Measurements from ENCODE around the gene CCDC51. TPM values are rescaled to one million over a fixed set of nuclear protein-coding genes. Genes with fewer than 3 reads are reported as not detected.

CCDC51 gene
- total RNA-seq, 1 experiment from 2014 or later = 27.8 TPM

DNA sequence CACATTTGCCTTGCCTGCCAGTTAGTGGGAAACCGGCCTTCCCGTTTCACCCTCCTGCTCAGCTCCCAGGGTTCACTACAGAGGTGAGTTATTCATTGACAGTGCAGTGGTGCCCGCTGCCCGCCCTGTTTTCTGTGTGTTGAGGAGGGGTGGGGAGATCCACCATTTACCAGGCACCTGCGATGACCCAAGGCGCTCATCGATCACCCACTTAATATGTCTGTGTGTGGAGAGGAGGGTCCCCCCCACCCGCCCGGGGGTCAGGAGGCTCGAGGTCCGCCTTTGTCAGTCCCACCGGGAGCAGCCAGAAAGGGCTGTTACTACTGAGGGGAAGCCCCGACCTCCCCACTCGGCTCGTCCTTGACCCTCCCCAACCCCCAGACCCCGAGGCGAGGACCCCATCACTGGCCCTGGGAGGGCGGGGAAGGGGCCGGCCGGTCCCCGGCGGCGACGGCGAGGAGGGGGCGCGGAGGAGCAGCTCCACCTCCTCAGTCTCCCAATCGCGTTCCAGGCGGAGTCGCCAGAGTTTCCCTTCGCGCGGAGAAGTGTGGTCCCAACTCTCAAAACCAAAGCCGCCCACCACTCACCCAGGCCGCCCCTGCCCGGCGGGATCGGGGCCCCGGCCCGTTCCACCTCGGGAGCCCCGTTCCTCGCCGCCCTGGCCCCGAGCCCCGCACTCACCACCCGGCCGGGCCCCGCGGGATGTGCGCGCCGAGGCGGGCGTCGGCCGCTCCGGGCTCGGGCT lies 11.2 kb downstream of the CCDC51 start:
- ATAC-seq = peak; percentile 43
- DNase-seq = peak; percentile 43
- BruUV-seq (replicated peaks) = no TSS peak
- TF ChIP-seq EZH2 (IDR thresholded peaks at IDR 0.05; ENCODE audit: low read length, unreplicated experiment) (no peak), EZH2phosphoT487 (IDR thresholded peaks at IDR 0.05; ENCODE audit: borderline replicate concordance, low read length) (no peak)
- TF ChIP-seq, protein P1, sequence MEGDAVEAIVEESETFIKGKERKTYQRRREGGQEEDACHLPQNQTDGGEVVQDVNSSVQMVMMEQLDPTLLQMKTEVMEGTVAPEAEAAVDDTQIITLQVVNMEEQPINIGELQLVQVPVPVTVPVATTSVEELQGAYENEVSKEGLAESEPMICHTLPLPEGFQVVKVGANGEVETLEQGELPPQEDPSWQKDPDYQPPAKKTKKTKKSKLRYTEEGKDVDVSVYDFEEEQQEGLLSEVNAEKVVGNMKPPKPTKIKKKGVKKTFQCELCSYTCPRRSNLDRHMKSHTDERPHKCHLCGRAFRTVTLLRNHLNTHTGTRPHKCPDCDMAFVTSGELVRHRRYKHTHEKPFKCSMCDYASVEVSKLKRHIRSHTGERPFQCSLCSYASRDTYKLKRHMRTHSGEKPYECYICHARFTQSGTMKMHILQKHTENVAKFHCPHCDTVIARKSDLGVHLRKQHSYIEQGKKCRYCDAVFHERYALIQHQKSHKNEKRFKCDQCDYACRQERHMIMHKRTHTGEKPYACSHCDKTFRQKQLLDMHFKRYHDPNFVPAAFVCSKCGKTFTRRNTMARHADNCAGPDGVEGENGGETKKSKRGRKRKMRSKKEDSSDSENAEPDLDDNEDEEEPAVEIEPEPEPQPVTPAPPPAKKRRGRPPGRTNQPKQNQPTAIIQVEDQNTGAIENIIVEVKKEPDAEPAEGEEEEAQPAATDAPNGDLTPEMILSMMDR (conservative IDR thresholded peaks at IDR 0.05; ENCODE audit: low read depth, low read length) = no peak
- Histone ChIP-seq H4K20me1 (ENCODE audit: low read length) (no peaks in the 10 kb centered on the region), H3K27ac (ENCODE audit: low read length) (no peak overlapping the region), H3K27me3 (ENCODE audit: low read length) (no peaks in the 10 kb centered on the region), H3F3A (ENCODE audit: low read length, unreplicated experiment) (no peaks in the 10 kb centered on the region), H3K9me3 (ENCODE audit: low read length) (no peaks in the 10 kb centered on the region), H3K9ac (ENCODE audit: low read length) (peak overlapping the region; percentile 68), H3K36me3 (ENCODE audit: low read depth, low read length) (peaks cover 7% of the 10 kb centered on the region), H3K4me2 (ENCODE audit: low read length) (peak overlapping the region; percentile 98), H2AFZ (ENCODE audit: low read length) (peak overlapping the region; percentile 92), H3K4me3 (ENCODE audit: low read length) (peak overlapping the region; percentile 83), H3K79me2 (ENCODE audit: low read length) (peaks cover 19% of the 10 kb centered on the region), H3K9me2 (replicated peaks; ENCODE audit: low read length) (no peaks in the 10 kb centered on the region), H3K4me1 (ENCODE audit: insufficient read depth, low read length) (peaks cover 25% of the 10 kb centered on the region)
- intact Hi-C loops (cut with micrococcal nuclease) = no loop called here
- CTCF ChIA-PET = interaction anchor here (0.6 to 0.9 kb wide), 2 partner anchors 28 to 155 kb away, joined by 3 to 4 read pairs; no protein-coding TSS in a partner anchor
- POLR2A ChIA-PET (ENCODE audit: unreplicated experiment) = interaction anchor here (0.6 kb wide), 1 partner anchor 12 kb away, joined by 4 read pairs; no protein-coding TSS in a partner anchor

DNA sequence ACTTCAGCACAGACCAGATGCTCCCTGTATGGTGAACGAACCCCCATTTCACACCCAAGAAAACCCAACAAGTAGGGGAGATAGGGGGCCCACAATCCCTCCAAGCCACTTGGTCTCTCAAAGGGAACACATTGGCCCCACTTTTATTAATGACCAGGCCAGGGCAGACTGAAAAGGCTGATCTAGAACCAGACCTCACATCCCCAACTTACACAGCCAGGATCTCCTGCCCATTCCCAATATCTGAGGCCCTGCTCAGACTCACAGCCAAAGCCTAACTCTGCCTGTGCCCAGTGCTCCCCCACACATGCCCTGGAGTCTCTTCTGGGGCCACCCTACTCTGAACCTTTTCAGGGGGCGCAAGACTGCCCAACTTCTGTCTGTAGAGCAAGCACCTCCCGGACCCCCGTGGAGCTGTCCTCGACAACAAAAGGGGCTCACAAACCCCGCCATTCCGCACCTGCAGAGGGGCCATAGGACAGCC lies 11.8 kb downstream of the CCDC51 start:
- H3F3A ChIP-seq (ENCODE audit: low read length, unreplicated experiment) = no peaks in the 10 kb centered on the region
- peaks cover 19% of the 10 kb centered on the region for H3K79me2 ChIP-seq (ENCODE audit: low read length)
- intact Hi-C loops (cut with micrococcal nuclease) = no loop called here
- H3K27me3 ChIP-seq (ENCODE audit: low read length) = no peaks in the 10 kb centered on the region
- peaks cover 25% of the 10 kb centered on the region for H3K4me1 ChIP-seq (ENCODE audit: insufficient read depth, low read length)
- ChIA-PET CTCF (interaction anchor here (0.6 to 0.9 kb wide), 2 partner anchors 27 to 154 kb away, joined by 3 to 4 read pairs; no protein-coding TSS in a partner anchor), POLR2A (ENCODE audit: unreplicated experiment) (interaction anchor here (0.6 kb wide), 1 partner anchor 12 kb away, joined by 4 read pairs; no protein-coding TSS in a partner anchor)
- H2AFZ ChIP-seq (ENCODE audit: low read length) = peak overlapping the region; percentile 47
- no TSS peak for BruUV-seq (replicated peaks)
- no peak for TF ChIP-seq EZH2 (IDR thresholded peaks at IDR 0.05; ENCODE audit: low read length, unreplicated experiment)
- no peak for TF ChIP-seq EZH2phosphoT487 (IDR thresholded peaks at IDR 0.05; ENCODE audit: borderline replicate concordance, low read length)
- TF ChIP-seq, protein P1 (conservative IDR thresholded peaks at IDR 0.05; ENCODE audit: low read depth, low read length) = no peak
- peak overlapping the region; percentile 14; the same call in 1 of the 2 replicates for H3K9ac ChIP-seq (ENCODE audit: low read length)
- no peak overlapping the region for H3K27ac ChIP-seq (ENCODE audit: low read length)
- DNase-seq (no peak), ATAC-seq (no peak)
- H3K4me2 ChIP-seq (ENCODE audit: low read length) = peak overlapping the region; percentile 98
- H4K20me1 ChIP-seq (ENCODE audit: low read length) = no peaks in the 10 kb centered on the region
- no peaks in the 10 kb centered on the region for H3K9me2 ChIP-seq (replicated peaks; ENCODE audit: low read length)
- H3K9me3 ChIP-seq (ENCODE audit: low read length) = no peaks in the 10 kb centered on the region
- peaks cover 2% of the 10 kb centered on the region; the same call in 1 of the 2 replicates for H3K36me3 ChIP-seq (ENCODE audit: low read depth, low read length)
- peak overlapping the region; percentile 83 for H3K4me3 ChIP-seq (ENCODE audit: low read length)

DNA sequence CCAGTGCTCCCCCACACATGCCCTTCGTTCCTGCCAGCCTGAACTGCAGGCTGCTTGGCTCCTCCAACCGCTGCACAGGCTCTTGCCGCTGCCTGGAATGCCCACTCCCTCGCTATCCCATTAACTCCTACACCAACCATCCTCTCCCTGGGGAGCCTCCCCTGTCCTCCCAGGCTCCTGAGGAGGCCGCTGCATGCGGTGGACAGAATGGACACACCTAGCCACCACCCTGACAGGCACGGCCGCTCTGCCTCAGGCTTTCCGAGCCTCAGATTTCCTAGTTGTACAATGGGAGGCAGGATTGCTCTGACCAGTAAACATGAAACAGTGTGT lies 12.3 kb downstream of the CCDC51 start:
- Histone ChIP-seq H3K4me2 (ENCODE audit: low read length) (peak overlapping the region; percentile 98), H3K9ac (ENCODE audit: low read length) (no peak overlapping the region), H3K36me3 (ENCODE audit: low read depth, low read length) (no peaks in the 10 kb centered on the region; the same call in 1 of the 2 replicates), H3K9me3 (ENCODE audit: low read length) (no peaks in the 10 kb centered on the region), H3K9me2 (replicated peaks; ENCODE audit: low read length) (no peaks in the 10 kb centered on the region), H3F3A (ENCODE audit: low read length, unreplicated experiment) (no peaks in the 10 kb centered on the region), H3K4me1 (ENCODE audit: insufficient read depth, low read length) (peaks cover 25% of the 10 kb centered on the region), H3K4me3 (ENCODE audit: low read length) (no peak overlapping the region), H3K27me3 (ENCODE audit: low read length) (no peaks in the 10 kb centered on the region), H3K79me2 (ENCODE audit: low read length) (peaks cover 19% of the 10 kb centered on the region), H3K27ac (ENCODE audit: low read length) (no peak overlapping the region), H4K20me1 (ENCODE audit: low read length) (no peaks in the 10 kb centered on the region), H2AFZ (ENCODE audit: low read length) (no peak overlapping the region)
- no peak for TF ChIP-seq EZH2 (IDR thresholded peaks at IDR 0.05; ENCODE audit: low read length, unreplicated experiment)
- TF ChIP-seq, protein P1 (conservative IDR thresholded peaks at IDR 0.05; ENCODE audit: low read depth, low read length) = no peak
- TF ChIP-seq EZH2phosphoT487 (IDR thresholded peaks at IDR 0.05; ENCODE audit: borderline replicate concordance, low read length) = no peak
- no TSS peak for BruUV-seq (replicated peaks)
- intact Hi-C loops (cut with micrococcal nuclease) = no loop called here
- POLR2A ChIA-PET (ENCODE audit: unreplicated experiment) = no interaction called here
- ATAC-seq (no peak), DNase-seq (no peak)
- CTCF ChIA-PET = no interaction called here
